K562 (cell line): ENCODE measurements around the gene ZZZ3. TPM values are rescaled to one million over a fixed set of nuclear protein-coding genes. Genes with fewer than 3 reads are reported as not detected.
A peak's percentile ranks its signal among the peaks of the same experiment; 100 is the strongest.

Source experiments
- ATAC-seq: fragments of 200-7000 bp; cut with Tn5 transposase; 3 replicates; pipeline ENCODE4 v1.9.1; 2020; ENCODE audit warnings: moderate library complexity
- BruUV-seq: library from RNA; stranded (reverse); fragments of 400-500 nt; replicated peaks from 2 replicates; lab custom pipeline; 2021; lab: Mats Ljungman, UMichigan
- CTCF ChIA-PET: fragments of 300-600 bp; formaldehyde crosslinking; extraction: SDS; loops from one replicate; lab custom pipeline; 2021; ENCODE audit warnings: low intra/inter-chr PET ratio; lab: Yijun Ruan, JAX
- POLR2A ChIA-PET: fragments of 300-600, 350-650 bp; sonication (Branson Sonifier 250); formaldehyde crosslinking; extraction: SDS; loops from one replicate; lab custom pipeline; 2021; ENCODE audit warnings: antibody characterized with exemption, inconsistent platforms; lab: Yijun Ruan, JAX
- DNase-seq, 4 experiments: peaks; one replicate each; pipeline versions ENCODE4 v3.0.0 to v3.0.0-alpha.2; 2011 to 2018; ENCODE audit warnings: low spot score in 3 of 4, mixed read lengths in 3 of 4; ENCODE audit errors: extremely low read depth in 1 of 4
- FAIRE-seq: peaks from 2 replicates; lab custom pipeline; 2011; peaks lifted over from hg19 to GRCh38; lab: Jason Lieb, UNC
- H2AFZ ChIP-seq: 2 replicates; pipeline ENCODE4 v1.6.0; 2011; ENCODE audit warnings: low read depth, low read length, control low read depth, inconsistent platforms
- H3K27ac ChIP-seq: fragments of 200-600 bp; 3 replicates; pipeline ENCODE4 v1.8.0; 2011; ENCODE audit warnings: low read depth, mild to moderate bottlenecking, control low read depth, inconsistent platforms, low read length, moderate library complexity, mixed read lengths; ENCODE audit errors: extremely low read depth
- H3K27me3 ChIP-seq, 2 experiments: fragments of 300-600 bp in 1 of 2; 2 replicates in 1 of 2; 3 replicates in 1 of 2; pipeline versions ENCODE4 v1.6.0 to v1.8.0; 2011; ENCODE audit warnings: inconsistent platforms in 2 of 2, low read length in 2 of 2, mild to moderate bottlenecking in 1 of 2, mixed read lengths in 1 of 2, moderate library complexity in 1 of 2; ENCODE audit not compliant: control insufficient read depth in 2 of 2, insufficient read depth in 2 of 2
- H3K36me3 ChIP-seq: fragments of 300-600 bp; 3 replicates; pipeline ENCODE4 v1.8.0; 2011; ENCODE audit warnings: mild to moderate bottlenecking, low read length, inconsistent platforms; ENCODE audit not compliant: control insufficient read depth, insufficient read depth
- H3K4me1 ChIP-seq, 2 experiments: fragments of 200-600 bp in 1 of 2; replicated peaks in 1 of 2; 2 replicates in 1 of 2; 3 replicates in 1 of 2; pipeline versions ENCODE4 v1.5.1 to v1.8.0; 2011; ENCODE audit warnings: inconsistent platforms in 2 of 2, low read length in 2 of 2, mild to moderate bottlenecking in 1 of 2, mixed read lengths in 1 of 2, moderate library complexity in 1 of 2; ENCODE audit not compliant: control insufficient read depth in 2 of 2, insufficient read depth in 2 of 2
- H3K4me2 ChIP-seq: 2 replicates; pipeline ENCODE4 v1.6.1; 2011; ENCODE audit warnings: low read length, control low read depth, inconsistent platforms, mixed read lengths; ENCODE audit not compliant: insufficient read depth
- H3K4me3 ChIP-seq: fragments of 200-600 bp; sonication (generic), shearing (Covaris generic); 2 replicates; pipeline ENCODE4 v1.5.1; 2016; ENCODE audit warnings: control low read depth, inconsistent platforms
- H3K79me2 ChIP-seq: fragments of 200-600 bp; 3 replicates; pipeline ENCODE4 v1.8.0; 2011; ENCODE audit warnings: low read length, inconsistent platforms; ENCODE audit not compliant: control insufficient read depth, insufficient read depth
- H3K9ac ChIP-seq, 2 experiments: 2 replicates each; pipeline versions ENCODE4 v1.6.0 to v1.6.1; 2011; ENCODE audit warnings: low read depth in 2 of 2, low read length in 2 of 2, control low read depth in 1 of 2, inconsistent platforms in 1 of 2, mild to moderate bottlenecking in 1 of 2, mixed read lengths in 1 of 2; ENCODE audit not compliant: insufficient read depth in 1 of 2
- H3K9me1 ChIP-seq: one replicate; pipeline ENCODE4 v1.6.0; 2011; ENCODE audit warnings: inconsistent platforms, mild to moderate bottlenecking, low read length, moderate library complexity; ENCODE audit not compliant: control insufficient read depth, insufficient read depth
- H3K9me3 ChIP-seq: replicated peaks from 2 replicates; pipeline ENCODE4 v1.5.1; 2011; ENCODE audit warnings: low read depth, low read length, inconsistent platforms; ENCODE audit not compliant: control insufficient read depth, insufficient read depth
- H4K20me1 ChIP-seq: replicated peaks from 2 replicates; pipeline ENCODE4 v1.6.1; 2011; ENCODE audit warnings: low read length, inconsistent platforms, mixed read lengths; ENCODE audit not compliant: control insufficient read depth, insufficient read depth
- ARID2 ChIP-seq: fragments of 450-650 bp; IDR thresholded peaks from 2 replicates; pipeline ENCODE4 v1.6.1; 2017; ENCODE audit warnings: antibody characterized with exemption, mild to moderate bottlenecking
- ELF1 ChIP-seq: fragments of 200-800 bp; sonication (Bioruptor generic); IDR thresholded peaks from 2 replicates; pipeline ENCODE4 v1.6.1; 2016; ENCODE audit warnings: missing genetic modification characterization, missing compliant biosample characterization
- FIP1L1 ChIP-seq: fragments of 200-400 bp; formaldehyde crosslinking; IDR thresholded peaks from 2 replicates; pipeline ENCODE4 v1.6.1; 2018; ENCODE audit warnings: mild to moderate bottlenecking, low read depth, low read length; ENCODE audit not compliant: poor library complexity, severe bottlenecking
- ILF3 ChIP-seq: fragments of 450-650 bp; IDR thresholded peaks from 2 replicates; pipeline ENCODE4 v1.6.1; 2018; ENCODE audit warnings: antibody characterized with exemption, mild to moderate bottlenecking, moderate library complexity, borderline replicate concordance
- LCOR ChIP-seq: sonication (generic); formaldehyde crosslinking; IDR thresholded peaks from 2 replicates; pipeline ENCODE4 v1.8.0; 2022; ENCODE audit warnings: mild to moderate bottlenecking, missing genetic modification reagents
- NFE2 ChIP-seq: IDR thresholded peaks from 2 replicates; pipeline ENCODE4 v1.6.1; 2014; ENCODE audit warnings: antibody characterized with exemption, low read depth
- PRDM10 ChIP-seq: fragments of 450-650 bp; IDR thresholded peaks from 2 replicates; pipeline ENCODE4 v1.6.1; 2018; ENCODE audit not compliant: partially characterized antibody
- RBFOX2 ChIP-seq: fragments of 200-400 bp; formaldehyde crosslinking; IDR thresholded peaks from 2 replicates; pipeline ENCODE4 v1.6.1; 2017; ENCODE audit warnings: low read depth, mild to moderate bottlenecking, low read length, moderate library complexity
- TCFL5 ChIP-seq: fragments of 250-450 bp; sonication (Bioruptor Pico); conservative IDR thresholded peaks from 2 replicates; pipeline ENCODE4 v1.6.1; 2021; ENCODE audit warnings: mild to moderate bottlenecking, moderate library complexity, matching md5 sums
- XRCC5 ChIP-seq: fragments of 200-400 bp; formaldehyde crosslinking; IDR thresholded peaks from 2 replicates; pipeline ENCODE4 v1.6.1; 2017; ENCODE audit warnings: low read depth, mild to moderate bottlenecking, low read length
- ZNF274 ChIP-seq: IDR thresholded peaks from 2 replicates; pipeline ENCODE4 v1.6.1; 2011; ENCODE audit warnings: low read depth, mild to moderate bottlenecking, low read length, moderate library complexity, borderline replicate concordance
- ZNF316 ChIP-seq: fragments of 450-650 bp; IDR thresholded peaks from 2 replicates; pipeline ENCODE4 v1.6.1; 2016
- ZNF707 ChIP-seq: fragments of 250-450 bp; sonication (Bioruptor Pico); conservative IDR thresholded peaks from 2 replicates; pipeline ENCODE4 v1.8.0; 2022; ENCODE audit warnings: inconsistent platforms, mild to moderate bottlenecking, moderate library complexity
- ZNF830 ChIP-seq: fragments of 250-450 bp; sonication (Bioruptor Pico); IDR thresholded peaks from 2 replicates; pipeline ENCODE4 v1.5.0; 2021; ENCODE audit warnings: mild to moderate bottlenecking
- WGBS: fragments of 100-300 bp; shearing (Covaris generic); methylation state at CpG from one replicate; pipeline ENCODE4 v1.1.6; 2016; ENCODE audit warnings: low coverage, mixed read lengths; ENCODE audit not compliant: insufficient coverage; ENCODE audit errors: missing lambda C conversion rate; 5-methylcytosine and 5-hydroxymethylcytosine counted together
- in situ Hi-C: fragments of 300-500 bp; cut with MboI; formaldehyde crosslinking; loops from 4 replicates; pipeline ENCODE4 v1.15.0; 2018; ENCODE audit warnings: inconsistent platforms, mixed read lengths
- intact Hi-C: fragments of 100-400 bp; cut with micrococcal nuclease; formaldehyde crosslinking; loops from 2 replicates; pipeline ENCODE4 v1.14.2; 2022
- polyA plus RNA-seq, 8 experiments: library from polyadenylated mRNA; depleted of rRNA in 4 of 8; stranded (reverse) in 5 of 8; unstranded in 3 of 8; fragments of >200 nt; fragmentation: Nextera tagmentation in 2 of 8; fragmentation: Illumina TruSeq in 1 of 8; extraction: Ambion mirVana in 2 of 8; extraction: Trizol in 1 of 8; gene quantifications; 2 replicates each; pipeline versions ENCODE4 v1.2.1 to v1.2.3, GENCODE V29; 2011 to 2014; ENCODE audit warnings: inconsistent platforms in 1 of 8, missing spikeins in 1 of 8
- total RNA-seq, 7 experiments: library from RNA; depleted of rRNA in 6 of 7; stranded (reverse); fragments of >200 nt in 6 of 7; fragmentation: Illumina TruSeq in 2 of 7; extraction: Trizol in 2 of 7; gene quantifications; 2 replicates each; pipeline versions ENCODE4 v1.2.1 to v1.2.3, GENCODE V29; 2011 to 2021; ENCODE audit warnings: low replicate concordance in 1 of 7

The ZZZ3 gene
- total and polyA plus RNA-seq, 9 of the 15 experiments (the other 6 are each of a cell fraction or from before 2014, with no cell fraction given) = 13.9 to 64.0 (median 36.7) TPM

GRCh38 chr1:77673030-77673429, 9.4 kb downstream of the ZZZ3 start:
- H3K36me3 ChIP-seq = peaks cover 18% of the 10 kb centered on the region; the same call in 1 of the 3 replicates
- WGBS = 80% methylated on average over 6 of the region's 6 CpGs
- POLR2A ChIA-PET = interaction anchor here (1.4 kb wide), 1 partner anchor 10 kb away, joined by 5 read pairs; the partner anchor contains the start of gene ZZZ3
- TF ChIP-seq ZNF274 (no peak), ZNF707 (no peak), FIP1L1 (no peak), ELF1 (tag) (no peak), ZNF316 (no peak), RBFOX2 (no peak), ILF3 (no peak), XRCC5 (no peak), LCOR (CRISPR knock-in tag) (no peak), PRDM10 (no peak), ZNF830 (no peak), TCFL5 (CRISPR knock-in tag) (no peak), ARID2 (no peak), NFE2 (no peak)
- TF ChIP-seq, all 486 proteins: peak for 0
- intact Hi-C loops (no loop called here), in situ Hi-C loops (no loop called here)
- H3K27ac ChIP-seq = no peak overlapping the region
- no peaks in the 10 kb centered on the region for H3K9me3 ChIP-seq
- H3K9ac ChIP-seq = peak overlapping the region in 1 of 2 experiments; percentile 47; a peak in 1 of 4 replicates
- DNase-seq (no peak), ATAC-seq (peak; percentile 4; the same call in 1 of the 3 replicates), FAIRE-seq (no peak)
- no peak overlapping the region for H2AFZ ChIP-seq
- no peaks in the 10 kb centered on the region; the same call in 1 of the 2 replicates for H4K20me1 ChIP-seq
- CTCF ChIA-PET = no interaction called here
- H3K27me3 ChIP-seq = no peaks in the 10 kb centered on the region
- peaks cover 99% of the 10 kb centered on the region for H3K79me2 ChIP-seq
- peaks cover 7 to 16% of the 10 kb centered on the region in 2 experiments; a peak in 4 of 5 replicates for H3K4me1 ChIP-seq
- no peak overlapping the region for H3K4me2 ChIP-seq
- H3K9me1 ChIP-seq = no peaks in the 10 kb centered on the region
- BruUV-seq = no TSS peak
- no peak overlapping the region for H3K4me3 ChIP-seq
